Measurements from ENCODE around the gene ZNRF3.

DNA sequence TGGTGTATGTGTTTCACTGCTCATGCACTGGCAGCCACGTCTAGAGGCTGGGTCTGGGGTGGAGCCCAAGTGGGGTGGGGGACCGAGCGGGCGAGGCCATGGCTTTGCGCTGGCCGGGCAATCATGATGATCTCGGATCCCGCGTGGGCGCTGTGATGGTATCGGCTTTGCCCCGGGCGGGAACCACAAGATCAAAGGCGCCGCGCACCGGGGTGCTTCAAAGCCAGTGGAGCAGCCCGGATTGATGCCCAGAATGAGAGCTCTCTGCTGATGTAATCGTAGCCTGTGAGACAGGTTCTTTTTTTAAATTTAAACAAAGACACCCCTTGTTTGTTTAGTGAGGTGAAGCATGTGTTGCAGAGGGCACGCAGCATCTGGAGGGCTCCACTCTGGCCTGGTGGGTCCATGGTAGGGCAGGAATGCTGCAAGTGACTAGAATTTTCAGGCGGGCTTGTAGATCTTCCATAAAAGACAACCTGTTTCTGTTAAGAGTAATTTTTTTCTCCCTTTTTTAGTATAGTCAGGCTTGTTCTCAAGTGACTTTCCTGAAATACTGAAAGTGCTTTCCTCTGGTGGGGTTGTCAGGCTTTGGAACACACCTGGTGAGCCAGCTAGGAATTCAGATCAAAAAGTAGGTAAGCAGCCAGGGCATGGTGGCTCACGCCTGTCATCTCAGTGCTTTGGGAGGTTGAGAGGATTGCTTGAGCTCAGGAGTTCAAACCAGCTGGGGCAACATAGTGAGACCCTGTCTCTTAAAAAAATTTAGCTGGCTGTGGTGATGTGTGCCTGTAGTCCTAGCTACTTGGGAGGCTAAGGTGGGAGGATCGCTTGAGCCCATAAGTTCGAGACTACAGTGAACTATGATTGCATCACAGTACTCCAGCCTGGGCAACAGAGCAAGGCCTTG lies 40.7 kb downstream of the ZNRF3 start:
- TF ChIP-seq EP300 (IDR thresholded peaks at IDR 0.05) (no peak), POLR2AphosphoS5 (IDR thresholded peaks at IDR 0.05) (no peak), POLR2A (IDR thresholded peaks at IDR 0.05; ENCODE audit: low read depth) (no peak)
- TF ChIP-seq, protein P1, sequence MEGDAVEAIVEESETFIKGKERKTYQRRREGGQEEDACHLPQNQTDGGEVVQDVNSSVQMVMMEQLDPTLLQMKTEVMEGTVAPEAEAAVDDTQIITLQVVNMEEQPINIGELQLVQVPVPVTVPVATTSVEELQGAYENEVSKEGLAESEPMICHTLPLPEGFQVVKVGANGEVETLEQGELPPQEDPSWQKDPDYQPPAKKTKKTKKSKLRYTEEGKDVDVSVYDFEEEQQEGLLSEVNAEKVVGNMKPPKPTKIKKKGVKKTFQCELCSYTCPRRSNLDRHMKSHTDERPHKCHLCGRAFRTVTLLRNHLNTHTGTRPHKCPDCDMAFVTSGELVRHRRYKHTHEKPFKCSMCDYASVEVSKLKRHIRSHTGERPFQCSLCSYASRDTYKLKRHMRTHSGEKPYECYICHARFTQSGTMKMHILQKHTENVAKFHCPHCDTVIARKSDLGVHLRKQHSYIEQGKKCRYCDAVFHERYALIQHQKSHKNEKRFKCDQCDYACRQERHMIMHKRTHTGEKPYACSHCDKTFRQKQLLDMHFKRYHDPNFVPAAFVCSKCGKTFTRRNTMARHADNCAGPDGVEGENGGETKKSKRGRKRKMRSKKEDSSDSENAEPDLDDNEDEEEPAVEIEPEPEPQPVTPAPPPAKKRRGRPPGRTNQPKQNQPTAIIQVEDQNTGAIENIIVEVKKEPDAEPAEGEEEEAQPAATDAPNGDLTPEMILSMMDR (IDR thresholded peaks at IDR 0.05) = no peak
